GM23248 (cell line): ENCODE data around the gene CYP3A4.
"Not testable (repeated sequence)": the region's sequence is repeated elsewhere in the genome, so short reads cannot be mapped to it uniquely, and the experiment has no call there.

Source experiments
- EZH2 ChIP-seq: fragments of 200-600 bp; sonication (generic); IDR thresholded peaks from 2 replicates; pipeline ENCODE4 v1.6.1; 2018; ENCODE audit warnings: antibody characterized with exemption, mild to moderate bottlenecking; ENCODE audit not compliant: insufficient read depth, poor library complexity, severe bottlenecking
- EZH2phosphoT487 ChIP-seq: fragments of 200-600 bp; sonication (generic); IDR thresholded peaks from 2 replicates; pipeline ENCODE4 v1.6.1; 2018; ENCODE audit warnings: antibody characterized with exemption, moderate library complexity, mild to moderate bottlenecking, low read depth; ENCODE audit not compliant: insufficient read depth

DNA sequence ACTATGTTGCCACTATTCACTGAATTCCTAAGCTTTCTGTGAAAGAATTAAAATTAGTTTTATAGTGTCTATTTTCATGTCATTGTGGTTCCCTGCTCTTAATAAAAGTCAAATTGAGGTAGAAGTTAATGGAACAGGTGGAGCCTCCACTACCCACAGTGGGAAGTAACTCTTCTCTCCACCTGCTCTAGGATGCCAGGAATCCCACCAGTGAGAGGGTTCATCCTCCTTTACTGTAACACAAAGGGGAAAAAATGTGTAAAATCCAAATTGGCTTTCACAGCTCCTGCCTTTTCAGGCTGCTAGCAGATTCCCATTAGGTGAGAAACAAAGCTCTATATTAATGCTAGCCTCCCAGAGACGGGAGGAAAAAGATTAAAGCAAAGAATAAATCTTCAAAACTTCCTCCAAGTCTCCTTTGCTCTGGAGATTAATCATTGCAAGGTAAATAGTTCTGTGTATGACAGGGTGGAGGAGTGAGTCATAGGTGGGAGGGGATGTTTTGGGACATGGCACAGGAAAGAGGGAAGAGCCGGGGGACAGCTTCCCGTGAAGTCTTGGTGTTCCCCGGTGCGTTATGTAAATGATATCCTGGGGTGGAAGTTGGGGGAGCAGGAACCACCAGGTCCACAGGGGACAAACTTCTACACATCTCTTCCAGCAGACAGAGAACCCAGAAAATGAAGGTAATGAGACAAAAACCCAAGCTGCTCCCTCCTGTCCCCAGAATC lies 32.5 kb downstream of the CYP3A4 start:
- TF ChIP-seq EZH2phosphoT487, EZH2: not testable (repeated sequence)
